Kasumi-1 (cell line): ENCODE data around the gene APP.

Experiments used
- DNase-seq, 2 experiments: peaks; one replicate each; lab custom pipeline; 2025; lab: John Stamatoyannopoulos, UW

APP gene

GRCh38 chr21:25863747-25864146 is 306.8 kb downstream of the APP start:
- no peak for DNase-seq

DNA sequence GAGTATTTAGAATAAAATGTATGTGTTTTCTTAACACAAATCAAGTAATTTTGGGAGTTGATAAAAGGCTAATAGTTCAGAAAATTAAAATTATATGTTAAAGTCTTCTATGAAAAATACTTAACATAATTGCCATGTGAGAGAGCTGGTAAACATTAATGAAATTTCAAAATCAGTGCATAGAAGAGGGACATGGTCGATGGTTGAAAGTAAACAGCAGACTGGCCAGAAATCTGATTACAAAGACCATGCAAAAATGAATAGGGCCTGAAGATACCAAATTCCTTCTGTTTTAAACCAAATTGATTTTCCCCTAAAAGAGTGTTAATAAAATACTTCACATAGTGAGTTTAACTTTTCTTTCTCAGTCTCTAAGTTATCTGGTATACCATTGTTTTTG is 307.5 kb downstream of the APP start:
- no peak for DNase-seq

- peak; percentile 59 to 61 for DNase-seq
Observed at GRCh38 chr21:25862596-25862995, 308.0 kb downstream of the APP start.

- no peak for DNase-seq
Observed at GRCh38 chr21:25862112-25862511, 308.5 kb downstream of the APP start.

GRCh38 chr21:25859235-25859929 is 311.2 kb downstream of the APP start:
- no peak for DNase-seq

GRCh38 chr21:25858325-25858724 is 312.2 kb downstream of the APP start:
- DNase-seq: no peak

DNA sequence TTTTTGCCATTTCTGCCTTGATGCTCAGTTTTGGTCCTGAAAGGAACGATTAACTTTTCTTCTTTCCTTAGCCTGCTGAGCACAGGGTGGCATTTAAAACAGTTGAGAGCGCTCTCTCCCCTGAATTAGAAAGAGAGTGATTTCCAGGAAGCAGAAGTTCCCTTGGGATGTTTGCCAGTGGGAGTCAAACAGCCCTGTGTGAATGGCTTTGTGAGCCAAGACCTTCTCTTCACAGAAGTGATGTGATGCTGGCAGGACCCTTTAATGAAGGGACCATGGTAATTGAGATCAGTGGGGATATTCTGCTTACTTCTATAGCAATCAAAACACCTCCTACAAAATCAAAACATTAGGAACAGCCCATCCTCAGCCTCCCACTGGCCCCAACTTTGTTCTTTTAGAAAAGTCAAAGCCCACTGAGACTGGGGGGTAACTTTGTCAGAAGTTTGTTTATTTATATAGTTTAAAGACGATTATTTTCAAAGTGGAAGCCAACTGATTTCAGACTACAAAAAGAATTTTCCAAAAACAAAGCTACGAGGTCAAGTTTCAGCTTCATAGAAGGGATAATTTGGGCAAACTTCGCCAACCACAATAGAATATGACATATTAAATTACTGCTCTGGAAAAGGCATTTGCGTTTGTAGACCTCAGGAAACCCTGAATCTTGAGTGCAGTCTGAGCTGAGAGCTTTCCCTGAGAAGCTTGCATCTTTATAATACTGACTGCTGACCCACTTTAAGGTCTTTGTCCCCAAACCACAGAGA is 313.1 kb downstream of the APP start:
- no peak for DNase-seq

- DNase-seq: no peak
Observed at GRCh38 chr21:25855576-25855975, 315.0 kb downstream of the APP start.

GRCh38 chr21:25850126-25850842 is 320.3 kb downstream of the APP start:
- DNase-seq: peak; percentile 5 to 9

- no peak for DNase-seq
Observed at GRCh38 chr21:25848309-25848708, 322.3 kb downstream of the APP start.

DNA sequence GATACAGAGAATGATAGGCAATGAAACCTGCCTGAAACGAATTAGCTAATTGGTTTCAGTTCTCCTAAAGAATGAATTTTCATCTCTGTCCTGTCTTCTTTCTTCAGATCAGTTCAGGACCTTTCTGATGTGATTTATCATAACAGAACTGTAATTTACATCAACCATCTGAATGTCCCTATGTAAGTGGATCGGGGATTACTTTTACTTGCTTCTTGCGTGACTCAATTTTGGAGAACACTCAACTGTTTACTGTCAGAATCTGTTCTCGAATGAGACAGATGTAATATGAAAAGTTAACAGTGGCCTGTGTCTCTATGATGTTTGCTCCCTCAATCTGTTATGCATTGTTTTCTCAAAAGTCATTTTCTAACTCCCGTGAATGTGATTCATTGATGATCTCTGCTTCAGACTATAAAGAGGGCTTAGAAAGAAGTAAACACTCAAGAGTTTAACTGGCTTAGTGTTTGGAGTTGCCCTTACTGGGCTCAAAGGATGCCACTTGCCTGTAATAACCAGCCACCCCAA is 324.8 kb downstream of the APP start:
- DNase-seq: no peak

GRCh38 chr21:25842925-25843324 is 327.6 kb downstream of the APP start:
- no peak for DNase-seq

DNA sequence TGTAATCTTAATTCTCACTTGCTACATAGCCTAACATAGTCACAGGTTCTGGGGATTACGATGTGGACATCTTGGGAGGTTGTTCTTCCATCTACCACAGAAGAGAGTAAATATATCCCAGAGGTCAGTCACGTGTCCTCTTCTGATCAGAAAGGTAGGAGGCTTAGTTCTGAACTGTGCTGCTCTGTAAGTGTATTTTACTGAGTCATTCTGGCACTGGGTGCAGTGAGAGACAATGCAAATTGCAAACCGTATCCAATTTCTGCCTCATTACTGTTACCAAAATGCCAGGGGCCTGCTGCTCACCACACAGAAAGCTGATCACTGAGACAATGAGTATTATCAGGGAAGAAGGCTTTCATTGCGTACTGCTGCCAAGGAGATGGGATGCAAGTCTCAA is 331.8 kb downstream of the APP start:
- no peak for DNase-seq

DNA sequence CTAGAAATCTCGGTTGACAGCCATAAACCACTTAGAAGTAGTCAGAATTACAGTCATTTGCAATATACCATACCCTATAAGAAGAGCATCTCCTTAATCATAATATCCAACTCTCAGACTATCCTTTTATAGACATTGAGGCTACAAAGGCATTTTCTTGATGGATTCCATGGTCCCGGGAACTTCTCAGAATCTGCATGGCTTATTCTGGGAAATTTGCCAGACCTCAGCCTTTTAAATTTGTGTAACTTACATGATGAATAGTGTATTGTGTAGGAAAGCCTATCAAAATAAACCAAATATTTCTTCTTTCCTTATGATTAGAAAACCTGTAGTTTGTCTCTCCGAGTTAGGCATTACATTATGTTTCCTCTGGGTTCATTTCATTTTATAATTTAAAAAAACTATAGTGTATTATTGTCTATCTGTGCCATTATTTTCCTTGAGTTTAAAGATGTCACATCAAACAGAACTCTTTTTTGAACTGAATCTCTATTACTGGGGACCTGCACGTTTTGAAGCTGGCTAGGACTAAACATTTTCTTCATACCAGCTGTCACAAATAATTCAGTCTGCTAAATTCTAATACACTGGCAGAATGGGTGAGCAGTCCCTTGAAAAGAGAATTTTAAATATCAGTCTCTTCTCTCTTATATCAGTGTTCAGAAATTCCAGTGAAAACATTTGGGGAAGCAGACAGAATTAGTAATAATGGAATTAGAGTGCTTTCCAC is 332.9 kb downstream of the APP start:
- DNase-seq: no peak

DNA sequence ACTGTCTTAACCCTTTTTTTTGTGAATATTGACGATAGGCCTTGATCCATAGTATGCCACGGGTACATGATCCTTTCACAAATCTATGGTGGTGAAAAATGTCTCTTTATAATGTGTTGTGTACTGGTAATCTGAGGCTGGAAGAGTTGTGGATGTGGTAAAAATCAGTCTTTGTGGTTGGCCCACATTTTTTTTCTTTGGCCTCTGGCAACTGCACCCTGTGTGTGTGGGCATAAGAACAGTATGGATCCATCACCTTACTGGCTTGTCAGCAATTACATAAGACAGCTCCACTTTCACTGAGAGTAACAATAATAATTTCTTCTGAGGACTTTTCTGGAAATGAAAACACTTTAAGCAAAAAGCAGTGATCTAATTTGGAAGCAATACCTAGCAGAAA is 334.2 kb downstream of the APP start:
- DNase-seq: no peak

GRCh38 chr21:25834381-25834780 is 336.2 kb downstream of the APP start:
- no peak for DNase-seq

- no peak for DNase-seq
Observed at GRCh38 chr21:25831300-25831960, 339.1 kb downstream of the APP start.
